NB4 (cell line): Measurements from ENCODE around the gene FBXO2.

Source experiments
- DNase-seq: peaks from one replicate; pipeline ENCODE4 v3.0.0; 2010; ENCODE audit warnings: low read depth
- H3K4me3 ChIP-seq: one replicate; pipeline ENCODE4 v1.5.1; 2011; ENCODE audit warnings: mild to moderate bottlenecking, low read depth, low read length, moderate library complexity
- CTCF ChIP-seq: IDR thresholded peaks from one replicate; pipeline ENCODE4 v1.5.1; 2012; ENCODE audit warnings: low read depth, low read length
- MAX ChIP-seq: IDR thresholded peaks from 2 replicates; pipeline ENCODE4 v1.6.1; 2011; ENCODE audit warnings: low read depth, low read length
- MYC ChIP-seq: IDR thresholded peaks from 2 replicates; pipeline ENCODE4 v1.6.1; 2011; ENCODE audit warnings: low read depth, low read length
- POLR2A ChIP-seq: IDR thresholded peaks from 2 replicates; pipeline ENCODE4 v1.6.1; 2011; ENCODE audit warnings: mild to moderate bottlenecking; ENCODE audit not compliant: insufficient read length; ENCODE audit errors: extremely low read depth

FBXO2 gene

GRCh38 chr1:11671544-11672286 is 17.5 kb upstream of the FBXO2 start:
- no peak for DNase-seq
- H3K4me3 ChIP-seq: no peak overlapping the region
- TF ChIP-seq MYC: no peak
- no peak for TF ChIP-seq MAX
- TF ChIP-seq POLR2A: no peak
- TF ChIP-seq CTCF: no peak

GRCh38 chr1:11671205-11671543 is 16.9 kb upstream of the FBXO2 start:
- TF ChIP-seq POLR2A (no peak), CTCF (no peak), MYC (no peak), MAX (no peak)
- H3K4me3 ChIP-seq: no peak overlapping the region

GRCh38 chr1:11670747-11671146 is 16.5 kb upstream of the FBXO2 start:
- DNase-seq: no peak
- TF ChIP-seq CTCF (no peak), POLR2A (no peak), MYC (no peak), MAX (no peak)
- no peak overlapping the region for H3K4me3 ChIP-seq

More at GRCh38 chr1:11671205-11671543, 16.9 kb upstream of the FBXO2 start:
- no peak for DNase-seq

- no peak for DNase-seq
- no peak overlapping the region for H3K4me3 ChIP-seq
- no peak for TF ChIP-seq MAX
- TF ChIP-seq POLR2A: no peak
- no peak for TF ChIP-seq CTCF
Observed at GRCh38 chr1:11668516-11668915, 14.3 kb upstream of the FBXO2 start.

GRCh38 chr1:11664336-11665065 is 10.3 kb upstream of the FBXO2 start:
- TF ChIP-seq CTCF: no peak
- peak; percentile 1 for TF ChIP-seq POLR2A
- H3K4me3 ChIP-seq: peak overlapping the region; percentile 53
- DNase-seq: peak; percentile 80

GRCh38 chr1:11661103-11661502 is 6.9 kb upstream of the FBXO2 start:
- no peak for DNase-seq
- H3K4me3 ChIP-seq: no peak overlapping the region
- TF ChIP-seq MYC (no peak), POLR2A (no peak), CTCF (no peak), MAX (no peak)
